H9 (cell line): ENCODE results near the gene AHNAK. TPM values are rescaled to one million over a fixed set of nuclear protein-coding genes. Genes with fewer than 3 reads are reported as not detected.

ENCODE experiments used
- DNase-seq: peaks from one replicate; pipeline ENCODE4 v3.0.0-alpha.2; 2017
- H2AFZ ChIP-seq: one replicate; pipeline ENCODE4 v1.6.1; 2013; ENCODE audit warnings: mild to moderate bottlenecking, low read length, control low read depth, moderate library complexity
- H2AK5ac ChIP-seq: 2 replicates; pipeline ENCODE4 v1.6.1; 2013; ENCODE audit warnings: low read length, control low read depth, mixed read lengths; ENCODE audit not compliant: insufficient read length
- H2BK120ac ChIP-seq: one replicate; pipeline ENCODE4 v1.6.1; 2013; ENCODE audit warnings: low read depth, mild to moderate bottlenecking, low read length, control low read depth, inconsistent platforms; ENCODE audit not compliant: poor library complexity, severe bottlenecking
- H2BK12ac ChIP-seq: 2 replicates; pipeline ENCODE4 v1.6.1; 2013; ENCODE audit warnings: low read length, control low read depth, mixed read lengths, low read depth; ENCODE audit not compliant: insufficient read length
- H2BK15ac ChIP-seq: 2 replicates; pipeline ENCODE4 v1.6.1; 2013; ENCODE audit warnings: low read depth, low read length, control low read depth
- H2BK20ac ChIP-seq: one replicate; pipeline ENCODE4 v1.6.1; 2013; ENCODE audit warnings: low read depth, mild to moderate bottlenecking, low read length, control low read depth, inconsistent platforms; ENCODE audit not compliant: poor library complexity, severe bottlenecking
- H2BK5ac ChIP-seq: 2 replicates; pipeline ENCODE4 v1.6.1; 2013; ENCODE audit warnings: low read length, control low read depth, mixed read lengths; ENCODE audit not compliant: insufficient read length
- H3K14ac ChIP-seq: 2 replicates; pipeline ENCODE4 v1.6.1; 2013; ENCODE audit warnings: low read length, control low read depth; ENCODE audit not compliant: insufficient read depth
- H3K18ac ChIP-seq: 2 replicates; pipeline ENCODE4 v1.6.1; 2013; ENCODE audit warnings: low read depth, mild to moderate bottlenecking, mixed read lengths, low read length, control low read depth; ENCODE audit not compliant: insufficient read length
- H3K23ac ChIP-seq: 2 replicates; pipeline ENCODE4 v1.6.1; 2013; ENCODE audit warnings: low read length, control low read depth, mixed read lengths, low read depth; ENCODE audit not compliant: insufficient read length
- H3K23me2 ChIP-seq: 2 replicates; pipeline ENCODE4 v1.6.1; 2013; ENCODE audit warnings: low read depth, mild to moderate bottlenecking, mixed read lengths, low read length, control low read depth; ENCODE audit not compliant: insufficient read length, poor library complexity, severe bottlenecking
- H3K27ac ChIP-seq: 2 replicates; pipeline ENCODE4 v1.5.1; 2013; ENCODE audit warnings: low read length, control low read depth, mixed read lengths, low read depth; ENCODE audit not compliant: insufficient read length
- H3K27me3 ChIP-seq: 2 replicates; pipeline ENCODE4 v1.6.1; 2013; ENCODE audit warnings: low read length, control low read depth, inconsistent platforms; ENCODE audit not compliant: insufficient read depth
- H3K4ac ChIP-seq: 2 replicates; pipeline ENCODE4 v1.6.1; 2013; ENCODE audit warnings: low read depth, mild to moderate bottlenecking, control low read depth, inconsistent platforms, low read length, moderate library complexity
- H3K4me1 ChIP-seq: 2 replicates; pipeline ENCODE4 v1.6.1; 2013; ENCODE audit warnings: low read length, control low read depth, inconsistent platforms; ENCODE audit not compliant: insufficient read depth
- H3K4me2 ChIP-seq: 2 replicates; pipeline ENCODE4 v1.6.1; 2013; ENCODE audit warnings: low read length, control low read depth, mixed read lengths; ENCODE audit not compliant: insufficient read length, insufficient read depth
- H3K56ac ChIP-seq: 2 replicates; pipeline ENCODE4 v1.6.1; 2013; ENCODE audit warnings: low read depth, mild to moderate bottlenecking, mixed read lengths, low read length, control low read depth; ENCODE audit not compliant: insufficient read length
- H3K79me1 ChIP-seq: 2 replicates; pipeline ENCODE4 v1.6.1; 2013; ENCODE audit warnings: low read depth, mild to moderate bottlenecking, moderate library complexity, low read length, control low read depth, inconsistent platforms; ENCODE audit not compliant: insufficient read depth, poor library complexity, severe bottlenecking
- H3K79me2 ChIP-seq: 2 replicates; pipeline ENCODE4 v1.6.1; 2013; ENCODE audit warnings: low read length, control low read depth, inconsistent platforms; ENCODE audit not compliant: insufficient read depth
- H3K9ac ChIP-seq: 2 replicates; pipeline ENCODE4 v1.6.1; 2013; ENCODE audit warnings: low read length, control low read depth, mixed read lengths; ENCODE audit not compliant: insufficient read length; ENCODE audit errors: extremely low read depth
- H3K9me3 ChIP-seq: one replicate; pipeline ENCODE4 v1.6.1; 2013; ENCODE audit warnings: low read depth, low read length, inconsistent platforms; ENCODE audit not compliant: control insufficient read depth
- H3T11ph ChIP-seq: one replicate; pipeline ENCODE4 v1.6.1; 2013; ENCODE audit warnings: mild to moderate bottlenecking, low read length, control low read depth, inconsistent platforms
- H4K20me1 ChIP-seq: one replicate; pipeline ENCODE4 v1.6.1; 2013; ENCODE audit not compliant: control insufficient read depth, insufficient read length, insufficient read depth
- H4K5ac ChIP-seq: 2 replicates; pipeline ENCODE4 v1.6.1; 2013; ENCODE audit warnings: low read depth, mild to moderate bottlenecking, mixed read lengths, low read length, control low read depth; ENCODE audit not compliant: insufficient read length
- H4K8ac ChIP-seq: replicated peaks from 2 replicates; pipeline ENCODE4 v1.6.1; 2013; ENCODE audit warnings: low read length, control low read depth, mixed read lengths, low read depth; ENCODE audit not compliant: insufficient read length
- H4K91ac ChIP-seq: 2 replicates; pipeline ENCODE4 v1.6.1; 2013; ENCODE audit warnings: low read depth, mild to moderate bottlenecking, moderate library complexity, mixed read lengths, low read length, control low read depth; ENCODE audit not compliant: insufficient read length
- H3K27ac Mint-ChIP-seq, 3 experiments: 2 replicates in 2 of 3; 3 replicates in 1 of 3; pipeline ENCODE4 v1.8.0; 2020 to 2021; ENCODE audit warnings: mixed read lengths in 3 of 3, mild to moderate bottlenecking in 1 of 3, moderate library complexity in 1 of 3
- H3K27me3 Mint-ChIP-seq: 2 replicates; pipeline ENCODE4 v1.8.0; 2021; ENCODE audit warnings: low read depth, mild to moderate bottlenecking, moderate library complexity, mixed read lengths
- H3K36me3 Mint-ChIP-seq, 3 experiments: 2 replicates in 2 of 3; 3 replicates in 1 of 3; pipeline ENCODE4 v1.8.0; 2020 to 2021; ENCODE audit warnings: low read depth in 3 of 3, mixed read lengths in 3 of 3; ENCODE audit not compliant: insufficient read depth in 1 of 3
- H3K4me1 Mint-ChIP-seq, 2 experiments: 2 replicates each; pipeline ENCODE4 v1.8.0; 2020; ENCODE audit warnings: mixed read lengths in 2 of 2
- H3K4me3 Mint-ChIP-seq, 2 experiments: 2 replicates in 1 of 2; 3 replicates in 1 of 2; pipeline ENCODE4 v1.8.0; 2020 to 2021; ENCODE audit warnings: mild to moderate bottlenecking in 2 of 2, mixed read lengths in 2 of 2, moderate library complexity in 1 of 2
- H3K9me3 Mint-ChIP-seq, 2 experiments: 2 replicates in 1 of 2; 3 replicates in 1 of 2; pipeline ENCODE4 v1.8.0; 2020; ENCODE audit warnings: mild to moderate bottlenecking in 2 of 2, mixed read lengths in 2 of 2, moderate library complexity in 1 of 2
- WGBS: extraction: QIAGEN DNeasy Blood & Tissue Kit; methylation state at CpG from one replicate; pipeline ENCODE4 v1.1.7; 2013; ENCODE audit warnings: missing lambda C conversion rate, low lambda C conversion rate, mixed read lengths; ENCODE audit not compliant: insufficient read length; ENCODE audit errors: extremely low coverage; 5-methylcytosine and 5-hydroxymethylcytosine counted together
- total RNA-seq: library from RNA; stranded (reverse); gene quantifications from 2 replicates; pipeline ENCODE4 v1.2.1, GENCODE V29; 2021
- TF ChIP-seq, protein P1 (sequence below): fragments of 200-600 bp; sonication (generic); conservative IDR thresholded peaks from 3 replicates; pipeline ENCODE4 v1.8.0; 2021; ENCODE audit warnings: antibody characterized with exemption, mild to moderate bottlenecking

The AHNAK gene
- total RNA-seq, 1 experiment from 2014 or later: 15.2 TPM

DNA sequence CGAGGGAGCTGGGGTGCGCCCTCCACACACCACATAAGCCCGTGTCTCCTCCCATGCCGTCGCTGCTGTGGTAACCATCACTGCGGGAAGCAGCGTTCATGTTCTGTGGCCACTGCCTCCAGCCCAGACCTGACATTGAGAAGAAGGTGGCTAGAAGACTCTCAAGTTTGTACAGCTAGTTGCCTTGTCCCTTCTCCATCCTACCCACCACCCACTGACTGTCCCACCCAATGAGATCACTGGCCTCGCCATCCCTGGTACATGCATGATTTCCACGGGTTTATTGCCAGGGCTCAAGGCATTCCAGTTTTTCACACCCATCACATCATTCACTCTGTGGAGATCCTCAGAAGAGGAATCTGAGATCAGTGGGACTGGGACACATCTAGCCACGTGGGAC lies 33.0 kb downstream of the AHNAK start:
- Mint-ChIP-seq H3K4me1 (peaks cover 4 to 5% of the 10 kb centered on the region in 2 experiments), H3K9me3 (no peaks in the 10 kb centered on the region; a peak in 1 of 5 replicates), H3K27me3 (peaks cover 15% of the 10 kb centered on the region), H3K36me3 (peaks cover 0 to 3% (median 0%) of the 10 kb centered on the region in 3 experiments; a peak in 1 of 7 replicates), H3K27ac (no peak overlapping the region), H3K4me3 (no peak overlapping the region)
- H2BK5ac ChIP-seq: no peak overlapping the region
- no peak overlapping the region for H3K9ac ChIP-seq
- no peak overlapping the region for H3K14ac ChIP-seq
- TF ChIP-seq, protein P1, sequence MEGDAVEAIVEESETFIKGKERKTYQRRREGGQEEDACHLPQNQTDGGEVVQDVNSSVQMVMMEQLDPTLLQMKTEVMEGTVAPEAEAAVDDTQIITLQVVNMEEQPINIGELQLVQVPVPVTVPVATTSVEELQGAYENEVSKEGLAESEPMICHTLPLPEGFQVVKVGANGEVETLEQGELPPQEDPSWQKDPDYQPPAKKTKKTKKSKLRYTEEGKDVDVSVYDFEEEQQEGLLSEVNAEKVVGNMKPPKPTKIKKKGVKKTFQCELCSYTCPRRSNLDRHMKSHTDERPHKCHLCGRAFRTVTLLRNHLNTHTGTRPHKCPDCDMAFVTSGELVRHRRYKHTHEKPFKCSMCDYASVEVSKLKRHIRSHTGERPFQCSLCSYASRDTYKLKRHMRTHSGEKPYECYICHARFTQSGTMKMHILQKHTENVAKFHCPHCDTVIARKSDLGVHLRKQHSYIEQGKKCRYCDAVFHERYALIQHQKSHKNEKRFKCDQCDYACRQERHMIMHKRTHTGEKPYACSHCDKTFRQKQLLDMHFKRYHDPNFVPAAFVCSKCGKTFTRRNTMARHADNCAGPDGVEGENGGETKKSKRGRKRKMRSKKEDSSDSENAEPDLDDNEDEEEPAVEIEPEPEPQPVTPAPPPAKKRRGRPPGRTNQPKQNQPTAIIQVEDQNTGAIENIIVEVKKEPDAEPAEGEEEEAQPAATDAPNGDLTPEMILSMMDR: no peak
- H3K79me2 ChIP-seq: no peaks in the 10 kb centered on the region
- peaks cover 2% of the 10 kb centered on the region for H3K23me2 ChIP-seq
- no peak overlapping the region for H2BK120ac ChIP-seq
- H3K27me3 ChIP-seq: no peaks in the 10 kb centered on the region
- no peak overlapping the region for H2AK5ac ChIP-seq
- H3K4me2 ChIP-seq: no peak overlapping the region
- H3K23ac ChIP-seq: no peak overlapping the region
- no peak overlapping the region for H3K18ac ChIP-seq
- H4K20me1 ChIP-seq: no peaks in the 10 kb centered on the region
- H2BK20ac ChIP-seq: no peak overlapping the region
- H3K4ac ChIP-seq: no peak overlapping the region
- H4K8ac ChIP-seq: no peak overlapping the region
- H3T11ph ChIP-seq: no peak overlapping the region
- no peak overlapping the region for H3K56ac ChIP-seq
- DNase-seq: no peak
- H4K5ac ChIP-seq: no peak overlapping the region
- no peak overlapping the region for H2BK15ac ChIP-seq
- H2BK12ac ChIP-seq: no peak overlapping the region
- no peak overlapping the region for H2AFZ ChIP-seq
- H3K9me3 ChIP-seq: no peaks in the 10 kb centered on the region
- H4K91ac ChIP-seq: no peak overlapping the region
- no CpG with 5 or more reads among the region's 10 CpGs for WGBS
- H3K4me1 ChIP-seq: no peaks in the 10 kb centered on the region; the same call in 1 of the 2 replicates
- H3K79me1 ChIP-seq: no peaks in the 10 kb centered on the region
- H3K27ac ChIP-seq: no peak overlapping the region
